ENCODE measurements around the gene SFTPD. TPM values are rescaled to one million over a fixed set of nuclear protein-coding genes. Genes with fewer than 3 reads are reported as not detected.

The SFTPD gene
- total and polyA plus RNA-seq, 10 donors: 0.15 to 0.33 (median 0.19) TPM; not detected in 7

DNA sequence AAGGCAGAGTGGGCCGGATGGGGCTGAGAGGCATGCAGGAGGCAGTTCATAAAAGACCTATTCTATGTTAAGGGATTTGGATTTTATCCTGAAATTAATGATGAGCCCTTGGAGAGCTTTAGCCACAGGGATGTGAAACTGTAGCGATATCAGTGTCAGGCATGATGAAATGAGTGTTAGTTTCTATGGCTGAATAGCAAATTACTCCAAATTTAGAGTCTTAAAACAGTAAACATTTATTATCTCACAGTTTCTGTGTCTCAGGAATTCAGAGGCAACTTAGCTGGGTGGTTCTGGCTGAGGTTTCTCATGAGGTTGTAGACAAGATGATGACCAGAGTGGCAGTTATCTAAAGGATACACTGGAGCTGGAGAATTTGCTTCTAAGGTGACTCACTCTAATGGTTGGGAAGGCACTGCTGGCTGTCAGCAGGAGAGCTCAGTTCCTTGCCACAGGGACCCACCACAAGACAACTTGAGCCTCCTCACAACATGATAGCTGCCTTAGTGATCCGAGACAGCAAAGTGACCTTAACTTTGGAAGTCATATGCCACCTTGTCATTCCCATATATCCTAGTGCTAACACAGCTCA, 36.7 kb upstream of the SFTPD start:
- H3K9me3 ChIP-seq: peaks cover 0 to 29% (median 22%) of the 10 kb centered on the region in 8 donors
- H3K36me3 ChIP-seq: no peaks in the 10 kb centered on the region
- no peak overlapping the region for H3K27ac ChIP-seq
- H3K4me1 ChIP-seq: peaks cover 3 to 24% (median 21%) of the 10 kb centered on the region in 6 donors
- WGBS, 5 donors: 63 to 86% (median 83%) methylated on average over 3 of the region's 3 CpGs
- H3K27me3 ChIP-seq (replicated peaks in 1 of 7): peaks cover 0 to 62% (median 25%) of the 10 kb centered on the region in 7 donors
- intact Hi-C loops (cut with DNase I; ENCODE audit: low total_unique reads): no loop called here
- TF ChIP-seq POLR2A (IDR thresholded peaks at IDR 0.05) (no peak), POLR2AphosphoS5 (IDR thresholded peaks at IDR 0.05) (no peak)
- TF ChIP-seq, protein P1, sequence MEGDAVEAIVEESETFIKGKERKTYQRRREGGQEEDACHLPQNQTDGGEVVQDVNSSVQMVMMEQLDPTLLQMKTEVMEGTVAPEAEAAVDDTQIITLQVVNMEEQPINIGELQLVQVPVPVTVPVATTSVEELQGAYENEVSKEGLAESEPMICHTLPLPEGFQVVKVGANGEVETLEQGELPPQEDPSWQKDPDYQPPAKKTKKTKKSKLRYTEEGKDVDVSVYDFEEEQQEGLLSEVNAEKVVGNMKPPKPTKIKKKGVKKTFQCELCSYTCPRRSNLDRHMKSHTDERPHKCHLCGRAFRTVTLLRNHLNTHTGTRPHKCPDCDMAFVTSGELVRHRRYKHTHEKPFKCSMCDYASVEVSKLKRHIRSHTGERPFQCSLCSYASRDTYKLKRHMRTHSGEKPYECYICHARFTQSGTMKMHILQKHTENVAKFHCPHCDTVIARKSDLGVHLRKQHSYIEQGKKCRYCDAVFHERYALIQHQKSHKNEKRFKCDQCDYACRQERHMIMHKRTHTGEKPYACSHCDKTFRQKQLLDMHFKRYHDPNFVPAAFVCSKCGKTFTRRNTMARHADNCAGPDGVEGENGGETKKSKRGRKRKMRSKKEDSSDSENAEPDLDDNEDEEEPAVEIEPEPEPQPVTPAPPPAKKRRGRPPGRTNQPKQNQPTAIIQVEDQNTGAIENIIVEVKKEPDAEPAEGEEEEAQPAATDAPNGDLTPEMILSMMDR (IDR thresholded peaks at IDR 0.05 in 8 of 11, conservative IDR thresholded peaks at IDR 0.05 in 3 of 11): no peak
- no peak overlapping the region for H3K4me3 ChIP-seq
- no peak for DNase-seq

GRCh38 chr10:79984851-79985250, 35.9 kb upstream of the SFTPD start:
- DNase-seq: no peak
- peaks cover 0 to 22% (median 14%) of the 10 kb centered on the region in 8 donors for H3K9me3 ChIP-seq
- 60 to 72% (median 69%) methylated on average over 9 of the region's 9 CpGs for WGBS, 5 donors
- TF ChIP-seq POLR2A (IDR thresholded peaks at IDR 0.05): no peak
- TF ChIP-seq POLR2AphosphoS5 (IDR thresholded peaks at IDR 0.05): no peak
- TF ChIP-seq, protein P1 (IDR thresholded peaks at IDR 0.05 in 8 of 11, conservative IDR thresholded peaks at IDR 0.05 in 3 of 11): no peak
- H3K27me3 ChIP-seq (replicated peaks in 1 of 7): peaks cover 0 to 69% (median 29%) of the 10 kb centered on the region in 7 donors
- intact Hi-C loops (cut with DNase I; ENCODE audit: low total_unique reads): no loop called here
- no peaks in the 10 kb centered on the region for H3K36me3 ChIP-seq
- peaks cover 3 to 24% (median 21%) of the 10 kb centered on the region in 6 donors for H3K4me1 ChIP-seq
- H3K4me3 ChIP-seq: no peak overlapping the region
- H3K27ac ChIP-seq: no peak overlapping the region

DNA sequence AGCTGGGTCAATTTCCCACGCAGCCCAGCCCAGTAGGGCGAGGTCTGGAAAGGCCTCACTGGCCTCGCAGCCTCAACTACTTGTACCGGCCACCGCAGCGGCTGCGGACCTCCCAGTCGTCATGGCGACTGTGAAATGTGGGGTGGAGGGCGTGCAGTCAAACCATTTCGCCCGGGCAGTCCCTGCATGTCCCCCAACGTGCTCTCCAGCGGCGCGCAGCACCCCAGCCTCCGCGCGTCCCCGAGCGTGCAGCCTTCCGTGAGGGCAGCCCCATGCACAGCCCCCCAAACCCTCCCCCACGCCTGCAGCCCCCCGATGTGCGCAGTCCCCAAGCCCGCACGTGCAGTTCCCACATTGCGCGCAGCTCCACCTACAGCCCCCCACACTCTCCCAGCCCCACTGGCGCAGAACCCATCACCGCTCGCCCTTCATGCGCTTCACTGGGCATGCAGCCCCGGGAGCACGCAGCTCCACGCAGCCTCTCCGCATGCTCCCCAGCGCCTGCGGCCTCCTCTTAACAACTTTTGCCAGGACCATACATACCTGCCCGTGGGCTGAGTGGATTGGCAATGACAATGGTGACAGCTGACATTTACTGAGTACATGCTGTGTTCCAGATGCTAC, 34.5 kb upstream of the SFTPD start:
- Histone ChIP-seq H3K9me3 (peaks cover 0 to 8% (median 3%) of the 10 kb centered on the region in 8 donors), H3K4me1 (peaks cover 3 to 24% (median 21%) of the 10 kb centered on the region in 6 donors), H3K36me3 (no peaks in the 10 kb centered on the region), H3K27me3 (replicated peaks in 1 of 7) (peaks cover 0 to 78% (median 36%) of the 10 kb centered on the region in 7 donors), H3K4me3 (no peak overlapping the region), H3K27ac (no peak overlapping the region)
- WGBS, 5 donors: 37 to 66% (median 42%) methylated on average over 26 to 40 of the region's 40 CpGs
- intact Hi-C loops (cut with DNase I; ENCODE audit: low total_unique reads): no loop called here
- TF ChIP-seq, protein P1 (IDR thresholded peaks at IDR 0.05 in 8 of 11, conservative IDR thresholded peaks at IDR 0.05 in 3 of 11): no peak
- TF ChIP-seq POLR2A (IDR thresholded peaks at IDR 0.05) (no peak), POLR2AphosphoS5 (IDR thresholded peaks at IDR 0.05) (no peak)
- no peak for DNase-seq

GRCh38 chr10:79982861-79983260, 34.0 kb upstream of the SFTPD start:
- H3K27ac ChIP-seq: no peak overlapping the region
- WGBS, 5 donors: 23 to 40% (median 29%) methylated on average over 10 to 11 of the region's 11 CpGs
- DNase-seq: no peak
- H3K27me3 ChIP-seq (replicated peaks in 1 of 7): peaks cover 0 to 78% (median 36%) of the 10 kb centered on the region in 7 donors
- TF ChIP-seq POLR2AphosphoS5 (IDR thresholded peaks at IDR 0.05): no peak
- TF ChIP-seq, protein P1 (IDR thresholded peaks at IDR 0.05 in 8 of 11, conservative IDR thresholded peaks at IDR 0.05 in 3 of 11): no peak
- no peak for TF ChIP-seq POLR2A (IDR thresholded peaks at IDR 0.05)
- peak overlapping the region in 1 of 8 donors; percentile 79 for H3K4me3 ChIP-seq
- peaks cover 3 to 24% (median 21%) of the 10 kb centered on the region in 6 donors for H3K4me1 ChIP-seq
- intact Hi-C loops (cut with DNase I; ENCODE audit: low total_unique reads): no loop called here
- H3K9me3 ChIP-seq: peaks cover 0 to 3% (median 0%) of the 10 kb centered on the region in 8 donors
- H3K36me3 ChIP-seq: no peaks in the 10 kb centered on the region

Measured in spleen (tissue), 11 donors.